Activated CD4-positive, alpha-beta T cell treated with anti-CD3 and anti-CD28 coated beads, Interleukin-2, amount 50 U/mL, for 48 hours (primary cell): Measurements from ENCODE around the gene HBS1L.
A peak's percentile ranks its signal among the peaks of the same experiment; 100 is the strongest.

ENCODE experiments used
- DNase-seq, 2 experiments: peaks; one replicate each; pipeline ENCODE4 v3.0.0-alpha.2; 2020

HBS1L gene

GRCh38 chr6:134948691-134949090 lies 105.9 kb downstream of the HBS1L start:
- DNase-seq, result no peak

GRCh38 chr6:134948142-134948541 lies 106.5 kb downstream of the HBS1L start:
- DNase-seq, result no peak

GRCh38 chr6:134945045-134945444 lies 109.6 kb downstream of the HBS1L start:
- DNase-seq, result no peak

GRCh38 chr6:134943522-134944111 lies 111.0 kb downstream of the HBS1L start:
- no peak for DNase-seq

- peak; percentile 69 to 77 for DNase-seq
These were observed 115.7 kb downstream of the HBS1L start for GRCh38 chr6:134938896-134939295.

- no peak for DNase-seq
These were observed 117.2 kb downstream of the HBS1L start for GRCh38 chr6:134937426-134937825.

- no peak for DNase-seq
These were observed 117.7 kb downstream of the HBS1L start for GRCh38 chr6:134936931-134937330.

- no peak for DNase-seq
These were observed 118.1 kb downstream of the HBS1L start for GRCh38 chr6:134936476-134936875.

- DNase-seq, result no peak
These were observed 119.7 kb downstream of the HBS1L start for GRCh38 chr6:134934793-134935485.

GRCh38 chr6:134932535-134933470 lies 121.8 kb downstream of the HBS1L start:
- no peak for DNase-seq

- no peak for DNase-seq
These were observed 122.5 kb downstream of the HBS1L start for GRCh38 chr6:134932098-134932497.

- no peak for DNase-seq
These were observed 124.2 kb downstream of the HBS1L start for GRCh38 chr6:134930463-134930862.

GRCh38 chr6:134928151-134928900 lies 126.3 kb downstream of the HBS1L start:
- DNase-seq, result no peak

GRCh38 chr6:134925800-134926199 lies 128.8 kb downstream of the HBS1L start:
- no peak for DNase-seq

- DNase-seq, result no peak
These were observed 132.8 kb downstream of the HBS1L start for GRCh38 chr6:134921721-134922261.

GRCh38 chr6:134921276-134921675 lies 133.3 kb downstream of the HBS1L start:
- DNase-seq, result no peak

- DNase-seq, result no peak
These were observed 134.2 kb downstream of the HBS1L start for GRCh38 chr6:134920422-134920821.

GRCh38 chr6:134918418-134918961 lies 136.1 kb downstream of the HBS1L start:
- no peak for DNase-seq

GRCh38 chr6:134911547-134911946 lies 143.1 kb downstream of the HBS1L start:
- DNase-seq, result no peak

- no peak for DNase-seq
These were observed 144.1 kb downstream of the HBS1L start for GRCh38 chr6:134910593-134910935.
